ENCODE data around the gene PITPNB. TPM values are rescaled to one million over a fixed set of nuclear protein-coding genes. Genes with fewer than 3 reads are reported as not detected.

PITPNB gene
- total and polyA plus RNA-seq, 2 experiments from 2014 or later = 50.9 to 56.0 TPM

GRCh38 chr22:27872488-27872887, 46.6 kb downstream of the PITPNB start:
- Histone ChIP-seq H3K27ac (ENCODE audit: low read depth) (no peak overlapping the region), H4K20me1 (replicated peaks; ENCODE audit: insufficient read depth) (peaks cover 4% of the 10 kb centered on the region), H3K36me3 (ENCODE audit: insufficient read depth) (peaks cover 21% of the 10 kb centered on the region), H3K4me3 (no peak overlapping the region), H2AFZ (no peak overlapping the region), H3K4me2 (no peak overlapping the region), H3F3A (replicated peaks; ENCODE audit: low read depth) (no peaks in the 10 kb centered on the region), H3K27me3 (ENCODE audit: insufficient read depth) (no peaks in the 10 kb centered on the region), H3K9me2 (ENCODE audit: insufficient read depth) (no peaks in the 10 kb centered on the region), H3K4me1 (ENCODE audit: insufficient read depth) (peaks cover 11% of the 10 kb centered on the region; the same call in 1 of the 2 replicates), H3K79me2 (replicated peaks; ENCODE audit: insufficient read depth) (peaks cover 22% of the 10 kb centered on the region)
- H3K27ac Mint-ChIP-seq = no peak overlapping the region
- peaks cover 25% of the 10 kb centered on the region; the same call in 2 of the 3 replicates for H3K36me3 Mint-ChIP-seq (ENCODE audit: low read depth)
- H3K4me3 Mint-ChIP-seq = no peak overlapping the region
- DNase-seq (ENCODE audit: low spot score) (no peak), ATAC-seq (no peak)
- H3K27me3 Mint-ChIP-seq (ENCODE audit: insufficient read depth, low read depth, poor library complexity) = no peaks in the 10 kb centered on the region
- TF ChIP-seq ZNF114 (CRISPR knock-in tag; IDR thresholded peaks at IDR 0.05) = no peak
- TF ChIP-seq JUNB (IDR thresholded peaks at IDR 0.05; ENCODE audit: unreplicated experiment) = no peak
- TF ChIP-seq POLR2AphosphoS5 (IDR thresholded peaks at IDR 0.05; ENCODE audit: low read depth) = no peak
- no peak for TF ChIP-seq EZH2 (IDR thresholded peaks at IDR 0.05; ENCODE audit: low read depth, unreplicated experiment)
- TF ChIP-seq ZNF462 (CRISPR knock-in tag; IDR thresholded peaks at IDR 0.05) = no peak
- no peak for TF ChIP-seq REST (IDR thresholded peaks at IDR 0.05; ENCODE audit: unreplicated experiment)
- no peak for TF ChIP-seq ETS1 (IDR thresholded peaks at IDR 0.05)
- TF ChIP-seq STAT1 (IDR thresholded peaks at IDR 0.05; ENCODE audit: unreplicated experiment) = no peak
- no peak for TF ChIP-seq NANOG (IDR thresholded peaks at IDR 0.05; ENCODE audit: borderline replicate concordance)
- no peak for TF ChIP-seq ZNF331 (CRISPR knock-in tag; IDR thresholded peaks at IDR 0.05; ENCODE audit: low read depth)
- TF ChIP-seq EZH2phosphoT487 (IDR thresholded peaks at IDR 0.05; ENCODE audit: unreplicated experiment) = no peak
- H3K4me1 Mint-ChIP-seq = peaks cover 11% of the 10 kb centered on the region
- H3K9me3 Mint-ChIP-seq = no peaks in the 10 kb centered on the region
